Measurements from ENCODE around the gene CACNB4.
"Not testable (repeated sequence)": the region's sequence is repeated elsewhere in the genome, so short reads cannot be mapped to it uniquely, and the experiment has no call there.

The CACNB4 gene

DNA sequence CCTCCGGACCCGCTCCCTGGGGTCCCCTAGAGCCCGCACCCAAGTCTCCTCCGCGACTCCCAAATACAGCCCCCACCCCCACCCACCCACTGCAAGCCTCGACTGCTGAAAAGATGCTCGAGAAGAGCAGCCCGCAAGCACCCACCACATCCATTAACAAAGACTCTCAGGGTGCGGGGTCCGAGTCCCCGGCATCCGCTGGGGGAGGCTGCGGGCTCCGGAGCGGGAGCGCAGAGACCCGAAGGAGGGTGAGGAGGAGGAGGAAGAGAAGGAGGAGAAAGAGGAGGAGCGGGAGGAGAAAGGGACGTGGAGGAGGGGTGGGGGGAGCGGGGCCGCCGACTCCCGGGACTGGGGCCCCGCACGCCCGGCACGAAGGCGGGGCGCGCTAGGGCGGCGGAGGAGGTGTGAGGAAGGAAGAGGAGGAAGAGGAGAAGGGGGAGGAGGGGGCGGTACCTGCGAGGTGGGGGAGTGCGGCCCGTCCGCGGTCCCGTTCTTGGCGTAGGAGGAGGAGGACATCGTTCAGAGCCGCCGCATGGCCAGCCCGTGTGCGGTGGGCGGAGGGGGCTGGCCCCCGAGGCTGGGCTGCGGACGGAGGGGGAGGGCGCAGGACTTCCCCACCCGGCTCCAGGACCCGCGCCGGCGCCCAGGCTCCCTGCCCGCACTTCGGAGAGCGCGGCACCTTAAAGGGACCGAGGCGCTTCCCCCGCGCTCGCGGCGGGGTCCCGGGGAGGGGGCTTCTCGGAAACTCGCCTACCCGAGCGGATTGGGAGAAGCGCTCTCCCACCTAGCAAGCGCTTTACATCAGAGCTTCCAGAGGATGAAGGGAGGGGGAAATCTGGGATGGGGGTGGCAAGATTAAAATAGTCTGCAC is at the start of gene CACNB4:
CACNB4 (minus strand) TSS at position 549 of the 871 bp plus-strand sequence.
- DNase-seq (ENCODE audit: extremely low read depth in 1 of 2, low read depth in 1 of 2) = no peak

GRCh38 chr2:152134488-152135280 is 35.8 kb upstream of the CACNB4 start:
- DNase-seq (ENCODE audit: extremely low read depth in 1 of 2, low read depth in 1 of 2) = no peak

DNA sequence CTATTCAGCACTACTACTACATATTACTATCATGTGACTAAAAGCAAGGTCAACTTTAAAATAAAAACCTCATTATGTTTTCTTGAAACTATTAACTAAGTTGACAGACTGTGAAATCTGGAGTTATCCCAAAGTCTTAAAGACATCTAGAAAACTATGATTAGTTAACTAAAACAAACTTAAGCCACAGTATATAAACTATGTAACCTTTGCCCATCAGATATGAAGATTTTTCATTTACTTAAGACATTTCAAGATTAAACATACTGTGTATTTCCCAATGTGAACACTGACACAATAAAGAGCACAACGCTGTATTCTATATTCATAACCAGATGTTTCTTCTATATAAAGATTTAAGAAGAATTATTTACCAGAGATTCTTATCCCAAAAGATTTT is 33.5 kb upstream of the CACNB4 start:
- DNase-seq (ENCODE audit: extremely low read depth in 1 of 2, low read depth in 1 of 2) = no peak

GRCh38 chr2:152127628-152128027 is 28.8 kb upstream of the CACNB4 start:
- no peak for DNase-seq (ENCODE audit: extremely low read depth in 1 of 2, low read depth in 1 of 2)

GRCh38 chr2:152126664-152127063 is 27.8 kb upstream of the CACNB4 start:
- DNase-seq (ENCODE audit: extremely low read depth in 1 of 2, low read depth in 1 of 2) = no peak

DNA sequence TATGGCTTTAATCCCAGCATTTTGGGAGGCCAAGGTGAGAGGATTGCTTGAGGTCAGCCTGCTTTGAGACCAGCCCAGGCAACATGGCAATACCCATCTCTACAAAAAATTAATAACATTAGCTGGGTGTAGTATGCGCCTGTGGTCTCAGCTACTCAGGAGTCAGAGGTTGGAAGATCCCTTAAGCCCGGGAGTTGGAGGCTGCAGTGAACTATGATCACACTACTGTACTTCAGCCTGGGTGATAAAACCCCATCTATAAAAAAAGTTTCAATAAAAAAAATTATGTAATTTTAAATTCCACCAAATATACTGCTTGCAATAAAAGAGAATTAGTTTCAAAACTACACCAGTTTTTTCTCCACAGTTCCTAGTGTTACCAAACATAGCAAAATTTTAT is 23.3 kb upstream of the CACNB4 start:
- no peak for DNase-seq (ENCODE audit: extremely low read depth in 1 of 2, low read depth in 1 of 2)

- no peak for DNase-seq (ENCODE audit: extremely low read depth in 1 of 2, low read depth in 1 of 2)
These were observed 21.6 kb upstream of the CACNB4 start for GRCh38 chr2:152120430-152120829.

DNA sequence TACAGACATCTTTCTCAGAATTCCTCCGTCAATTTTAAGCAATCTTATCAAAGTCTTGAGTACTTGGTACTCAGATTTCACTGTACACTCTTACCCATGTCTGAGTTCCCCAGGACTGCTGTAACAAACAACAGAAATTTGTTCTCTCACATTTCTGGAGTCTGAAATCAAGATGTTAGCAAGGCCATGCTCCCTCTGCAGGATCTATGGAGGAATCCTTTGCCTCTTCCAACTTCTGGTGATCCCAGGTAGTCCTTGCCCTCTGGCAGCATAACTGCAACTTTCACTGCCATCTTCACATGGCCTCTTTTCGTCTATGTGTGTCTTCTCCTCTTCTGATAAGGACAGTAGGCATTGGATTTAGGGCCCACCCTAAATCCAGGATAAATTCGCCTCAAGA is 17.1 kb upstream of the CACNB4 start:
- no peak for DNase-seq (ENCODE audit: extremely low read depth in 1 of 2, low read depth in 1 of 2)

DNA sequence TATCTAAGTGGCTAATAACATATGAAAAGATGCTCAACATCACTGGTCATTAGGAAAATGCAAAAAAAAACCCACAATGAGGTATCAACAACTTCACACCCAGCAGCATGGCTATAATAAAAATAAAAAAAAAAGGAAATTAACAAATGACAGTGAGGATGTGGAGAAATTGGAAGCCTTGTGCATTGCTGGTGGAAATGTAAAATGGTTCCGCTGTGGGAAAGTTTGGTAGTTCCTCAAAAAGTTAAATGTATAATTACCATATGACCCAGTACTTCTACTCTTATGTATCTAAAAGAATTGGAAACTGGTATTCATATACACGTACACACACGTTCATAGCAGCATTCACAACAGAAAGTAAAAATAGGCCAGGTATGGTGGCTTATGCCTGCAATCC is 15.5 kb upstream of the CACNB4 start:
- no peak for DNase-seq (ENCODE audit: extremely low read depth in 1 of 2, low read depth in 1 of 2)

GRCh38 chr2:152107140-152107539 is 8.3 kb upstream of the CACNB4 start:
- DNase-seq (ENCODE audit: extremely low read depth in 1 of 2, low read depth in 1 of 2) = not testable (repeated sequence)

- DNase-seq (ENCODE audit: extremely low read depth in 1 of 2, low read depth in 1 of 2) = no peak
These were observed 7.6 kb upstream of the CACNB4 start for GRCh38 chr2:152106464-152106863.

GRCh38 chr2:152103271-152103670 is 4.4 kb upstream of the CACNB4 start:
- no peak for DNase-seq (ENCODE audit: extremely low read depth in 1 of 2, low read depth in 1 of 2)

- DNase-seq (ENCODE audit: extremely low read depth in 1 of 2, low read depth in 1 of 2) = no peak
These were observed 2.1 kb upstream of the CACNB4 start for GRCh38 chr2:152100961-152101360.

GRCh38 chr2:152099367-152100050 is 665 bp upstream of the CACNB4 start:
- no peak for DNase-seq (ENCODE audit: extremely low read depth in 1 of 2, low read depth in 1 of 2)

DNA sequence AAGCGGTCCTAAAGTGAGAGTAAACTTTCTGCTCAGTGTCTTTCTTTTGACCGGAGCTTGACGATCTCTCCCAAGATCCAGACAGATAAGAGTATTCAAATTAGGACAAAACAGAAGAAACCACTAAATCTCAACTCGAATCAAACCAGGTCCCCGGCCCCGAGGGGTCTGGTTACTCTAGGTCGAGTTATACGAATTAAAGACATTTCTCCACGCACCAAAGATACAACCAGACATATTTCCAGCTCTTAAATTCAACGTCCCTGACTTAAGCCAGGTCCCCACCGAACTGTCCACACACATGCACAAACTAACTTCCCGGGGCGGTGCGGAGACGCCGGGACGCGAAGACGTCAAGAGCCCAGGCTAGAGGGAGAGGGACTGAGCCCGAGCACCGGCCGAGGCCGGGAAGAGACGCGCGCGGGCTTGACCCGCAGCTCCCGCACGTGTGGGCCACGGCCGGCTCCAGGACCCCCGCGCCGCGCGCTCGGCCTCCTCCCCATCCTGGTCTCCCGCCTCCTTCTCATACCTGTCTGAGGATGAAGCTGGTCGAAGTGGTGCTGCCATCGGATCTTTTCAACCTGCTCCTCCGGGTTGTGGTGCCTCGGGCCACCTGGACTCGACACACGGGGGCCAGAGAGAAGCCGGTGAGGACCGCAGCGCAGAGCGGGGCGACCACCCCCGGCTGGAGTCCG is 896 bp downstream of the CACNB4 start:
- DNase-seq (ENCODE audit: extremely low read depth in 1 of 2, low read depth in 1 of 2) = no peak

- no peak for DNase-seq (ENCODE audit: extremely low read depth in 1 of 2, low read depth in 1 of 2)
These were observed 1.5 kb downstream of the CACNB4 start for GRCh38 chr2:152097290-152097800.

DNA sequence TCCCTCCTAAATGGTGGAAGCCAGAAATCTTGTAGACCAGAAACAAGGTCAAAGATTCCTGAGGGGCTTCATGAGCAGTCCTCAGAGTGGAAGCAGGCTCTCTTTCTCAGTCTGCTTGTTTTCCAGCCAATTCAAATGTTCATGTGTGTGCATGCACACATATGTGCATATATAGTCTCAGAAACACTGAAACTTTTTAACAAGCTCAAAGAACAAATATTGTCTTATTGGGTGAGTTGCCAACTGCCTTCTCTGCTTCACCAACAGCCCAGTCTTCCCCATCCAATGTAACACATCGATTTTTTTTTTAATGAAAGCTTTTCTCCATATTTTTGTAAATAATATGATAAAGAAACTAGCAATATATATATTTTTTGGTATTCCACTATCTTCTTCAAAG is 3.7 kb downstream of the CACNB4 start:
- no peak for DNase-seq (ENCODE audit: extremely low read depth in 1 of 2, low read depth in 1 of 2)

DNA sequence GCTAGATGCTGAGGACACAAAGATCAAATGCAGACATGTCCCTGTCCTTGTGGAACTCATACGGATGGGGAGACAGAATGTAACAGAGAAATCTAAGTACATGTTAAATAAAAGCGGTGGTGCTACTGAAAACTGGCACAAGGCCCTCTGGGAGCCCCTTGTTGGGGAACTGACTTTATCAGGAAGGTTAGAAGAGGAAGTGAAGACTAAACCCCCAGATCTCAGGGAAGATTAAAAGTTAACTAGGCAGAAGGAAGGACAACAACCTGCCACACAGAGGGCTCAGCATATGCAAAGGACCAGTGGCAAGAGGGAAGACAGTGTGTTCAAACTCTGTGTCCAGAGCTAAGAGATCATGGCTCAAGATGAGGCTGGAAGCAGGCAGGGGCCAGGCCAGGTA is 4.8 kb downstream of the CACNB4 start:
- DNase-seq (ENCODE audit: extremely low read depth in 1 of 2, low read depth in 1 of 2) = no peak

DNA sequence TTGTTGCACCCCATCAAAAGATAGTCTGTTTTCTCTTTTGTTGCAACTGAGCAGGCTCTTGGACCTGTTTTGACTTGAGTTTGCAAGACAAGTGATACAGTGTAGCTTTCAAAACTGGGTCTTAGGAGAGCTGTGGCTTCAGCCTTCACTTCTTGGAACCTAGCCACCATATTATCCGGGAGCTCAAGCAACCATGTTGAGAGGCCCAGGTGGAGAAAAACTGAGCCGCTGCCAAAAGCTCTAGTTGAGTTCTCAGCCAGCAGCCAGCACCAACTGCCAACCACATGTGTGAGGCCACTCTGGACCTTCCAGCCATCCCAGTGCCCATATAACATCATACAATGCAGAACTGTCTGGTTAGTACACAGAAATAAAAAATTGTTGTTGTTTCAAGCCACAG is 5.4 kb downstream of the CACNB4 start:
- DNase-seq (ENCODE audit: extremely low read depth in 1 of 2, low read depth in 1 of 2) = no peak

- no peak for DNase-seq (ENCODE audit: extremely low read depth in 1 of 2, low read depth in 1 of 2)
These were observed 6.7 kb downstream of the CACNB4 start for GRCh38 chr2:152092095-152092494.

DNA sequence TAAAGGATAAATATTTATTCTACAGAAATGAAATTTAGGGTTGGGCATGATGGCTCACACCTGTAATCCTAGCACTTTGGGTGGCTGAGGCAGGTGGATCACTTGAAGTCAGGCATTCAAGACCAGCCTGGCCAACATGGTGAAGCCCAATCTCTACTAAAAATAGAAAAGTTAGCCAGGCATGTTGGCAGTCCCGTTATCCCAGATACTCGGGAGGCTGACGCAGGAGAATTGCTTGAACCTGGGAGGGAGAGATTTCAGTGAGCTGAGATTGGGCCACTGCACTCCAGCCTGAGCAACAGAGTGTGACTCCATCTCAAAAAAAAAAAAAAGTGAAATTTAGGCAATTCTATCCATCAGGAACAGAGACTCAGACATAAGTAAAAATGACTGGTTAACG is 8.1 kb downstream of the CACNB4 start:
- DNase-seq (ENCODE audit: extremely low read depth in 1 of 2, low read depth in 1 of 2) = not testable (repeated sequence)

Data from activated CD8-positive, alpha-beta memory T cell treated with anti-CD3 and anti-CD28 coated beads for 1 hour (primary cell).